Activated T-helper 1 cell treated with anti-CD3 and anti-CD28 coated beads, Interleukin-12 subunit alpha, Interleukin-12 subunit beta, Interleukin-2, Interleukin-4 antibody, amounts not matched to agents 30 ng/mL and 10 ng/mL and 1 ng/mL, durations not matched to agents 14 hours and 24 hours and 36 hours (primary cell): ENCODE measurements around the gene PPP2R2D. TPM values are rescaled to one million over a fixed set of nuclear protein-coding genes. Genes with fewer than 3 reads are reported as not detected.

Experiments used
- DNase-seq: peaks from one replicate; pipeline ENCODE4 v3.0.0; 2021; ENCODE audit warnings: low spot score
- H3K27ac Mint-ChIP-seq: one replicate; pipeline ENCODE4 v1.8.0; 2021; ENCODE audit warnings: mild to moderate bottlenecking, mixed read lengths
- H3K27me3 Mint-ChIP-seq: one replicate; pipeline ENCODE4 v1.8.0; 2022; ENCODE audit warnings: mild to moderate bottlenecking, moderate library complexity, mixed read lengths; ENCODE audit not compliant: insufficient read depth
- H3K36me3 Mint-ChIP-seq: one replicate; pipeline ENCODE4 v1.8.0; 2021; ENCODE audit warnings: low read depth, mixed read lengths
- H3K4me1 Mint-ChIP-seq: one replicate; pipeline ENCODE4 v1.8.0; 2021; ENCODE audit warnings: low read depth, mixed read lengths
- H3K4me3 Mint-ChIP-seq: one replicate; pipeline ENCODE4 v1.8.0; 2021; ENCODE audit warnings: mild to moderate bottlenecking, moderate library complexity, mixed read lengths
- H3K9me3 Mint-ChIP-seq: one replicate; pipeline ENCODE4 v1.8.0; 2021; ENCODE audit warnings: mixed read lengths
- intact Hi-C: fragments of 100-400 bp; cut with micrococcal nuclease; formaldehyde crosslinking; loops from one replicate; pipeline ENCODE4 v1.15.1; 2024
- total RNA-seq: library from RNA; stranded (reverse); gene quantifications from 2 replicates; pipeline ENCODE4 v1.2.3, GENCODE V29; 2022

The PPP2R2D gene
- total RNA-seq, 1 donor from 2014 or later, result 37.6 TPM

GRCh38 chr10:131898061-131898460, 2.7 kb upstream of the PPP2R2D start:
- Mint-ChIP-seq H3K9me3 (no peaks in the 10 kb centered on the region), H3K27me3 (peaks cover 22% of the 10 kb centered on the region), H3K27ac (no peak overlapping the region), H3K4me3 (no peak overlapping the region), H3K36me3 (no peaks in the 10 kb centered on the region), H3K4me1 (peaks cover 34% of the 10 kb centered on the region)
- DNase-seq, result no peak
- intact Hi-C loops, result no loop called here

- Mint-ChIP-seq H3K4me1 (peaks cover 39% of the 10 kb centered on the region), H3K27me3 (peaks cover 21% of the 10 kb centered on the region), H3K27ac (no peak overlapping the region), H3K36me3 (peaks cover 3% of the 10 kb centered on the region), H3K4me3 (peak overlapping the region; percentile 84), H3K9me3 (no peaks in the 10 kb centered on the region)
- no peak for DNase-seq
- intact Hi-C loops, result no loop called here
Measured at GRCh38 chr10:131898713-131899112, 2.1 kb upstream of the PPP2R2D start.

- peaks cover 42% of the 10 kb centered on the region for H3K4me1 Mint-ChIP-seq
- H3K27ac Mint-ChIP-seq, result peak overlapping the region; percentile 11
- peaks cover 18% of the 10 kb centered on the region for H3K27me3 Mint-ChIP-seq
- H3K9me3 Mint-ChIP-seq, result no peaks in the 10 kb centered on the region
- intact Hi-C loops, result no loop called here
- no peak for DNase-seq
- H3K36me3 Mint-ChIP-seq, result peaks cover 4% of the 10 kb centered on the region
- H3K4me3 Mint-ChIP-seq, result peak overlapping the region; percentile 84
Measured at GRCh38 chr10:131899116-131899690, 1.6 kb upstream of the PPP2R2D start.

GRCh38 chr10:131899695-131900349, 986 bp upstream of the PPP2R2D start:
- Mint-ChIP-seq H3K4me1 (peaks cover 48% of the 10 kb centered on the region), H3K27ac (peak overlapping the region; percentile 75), H3K9me3 (no peaks in the 10 kb centered on the region), H3K27me3 (peaks cover 18% of the 10 kb centered on the region), H3K4me3 (peak overlapping the region; percentile 84), H3K36me3 (peaks cover 5% of the 10 kb centered on the region)
- intact Hi-C loops, result loop anchor here (1.0 to 10.0 kb wide), 10 partner anchors 15 to 1495 kb away; partner anchors contain the start of genes ADAM8, INPP5A, LRRC27 and MTG1
- DNase-seq, result no peak

GRCh38 chr10:131901181-131901829, 497 bp downstream of the PPP2R2D start:
- peaks cover 18% of the 10 kb centered on the region for H3K27me3 Mint-ChIP-seq

GRCh38 chr10:131902211-131902610, 1.4 kb downstream of the PPP2R2D start:
- peaks cover 19% of the 10 kb centered on the region for H3K36me3 Mint-ChIP-seq
- no peak for DNase-seq
- H3K27me3 Mint-ChIP-seq, result peaks cover 18% of the 10 kb centered on the region
- peaks cover 58% of the 10 kb centered on the region for H3K4me1 Mint-ChIP-seq
- peak overlapping the region; percentile 83 for H3K27ac Mint-ChIP-seq
- H3K9me3 Mint-ChIP-seq, result no peaks in the 10 kb centered on the region
- intact Hi-C loops, result loop anchor here (5.0 to 10.0 kb wide), 4 partner anchors 255 to 1493 kb away; partner anchors contain the start of genes ADAM8, LRRC27 and MTG1
- peak overlapping the region; percentile 91 for H3K4me3 Mint-ChIP-seq

More at GRCh38 chr10:131901181-131901829, 497 bp downstream of the PPP2R2D start:
- H3K36me3 Mint-ChIP-seq, result peaks cover 17% of the 10 kb centered on the region
- H3K4me1 Mint-ChIP-seq, result peaks cover 62% of the 10 kb centered on the region
- intact Hi-C loops, result loop anchor here (1.0 to 10.0 kb wide), 9 partner anchors 13 to 1493 kb away; partner anchors contain the start of genes ADAM8, LRRC27, MTG1 and STK32C
- peak; percentile 52 for DNase-seq
- no peaks in the 10 kb centered on the region for H3K9me3 Mint-ChIP-seq
- H3K27ac Mint-ChIP-seq, result peak overlapping the region; percentile 83
- peak overlapping the region; percentile 91 for H3K4me3 Mint-ChIP-seq

- intact Hi-C loops, result loop anchor here (5.0 to 10.0 kb wide), 4 partner anchors 255 to 1492 kb away; partner anchors contain the start of genes ADAM8, LRRC27 and MTG1
- peaks cover 63% of the 10 kb centered on the region for H3K4me1 Mint-ChIP-seq
- DNase-seq, result no peak
- peak overlapping the region; percentile 83 for H3K27ac Mint-ChIP-seq
- peaks cover 19% of the 10 kb centered on the region for H3K36me3 Mint-ChIP-seq
- H3K9me3 Mint-ChIP-seq, result no peaks in the 10 kb centered on the region
- H3K27me3 Mint-ChIP-seq, result peaks cover 18% of the 10 kb centered on the region
- H3K4me3 Mint-ChIP-seq, result peak overlapping the region; percentile 91
Measured at GRCh38 chr10:131902691-131903090, 1.9 kb downstream of the PPP2R2D start.

GRCh38 chr10:131905267-131905571, 4.4 kb downstream of the PPP2R2D start:
- H3K27me3 Mint-ChIP-seq, result no peaks in the 10 kb centered on the region
- no peak for DNase-seq
- H3K4me3 Mint-ChIP-seq, result no peak overlapping the region
- H3K9me3 Mint-ChIP-seq, result no peaks in the 10 kb centered on the region
- no peak overlapping the region for H3K27ac Mint-ChIP-seq
- H3K4me1 Mint-ChIP-seq, result peaks cover 66% of the 10 kb centered on the region
- intact Hi-C loops, result loop anchor here (10.0 kb wide), 2 partner anchors 1370 to 1490 kb away; partner anchors contain the start of genes ADAM8 and MTG1
- peaks cover 30% of the 10 kb centered on the region for H3K36me3 Mint-ChIP-seq

- peaks cover 30% of the 10 kb centered on the region for H3K36me3 Mint-ChIP-seq
Measured at GRCh38 chr10:131905603-131906268, 4.9 kb downstream of the PPP2R2D start.

GRCh38 chr10:131906269-131906639, 5.4 kb downstream of the PPP2R2D start:
- intact Hi-C loops, result loop anchor here (10.0 kb wide), 2 partner anchors 1369 to 1489 kb away; partner anchors contain the start of genes ADAM8 and MTG1
- Mint-ChIP-seq H3K27ac (no peak overlapping the region), H3K27me3 (no peaks in the 10 kb centered on the region), H3K9me3 (no peaks in the 10 kb centered on the region), H3K4me1 (peaks cover 66% of the 10 kb centered on the region), H3K4me3 (peak overlapping the region; percentile 31), H3K36me3 (peaks cover 30% of the 10 kb centered on the region)
- no peak for DNase-seq

More at GRCh38 chr10:131905603-131906268, 4.9 kb downstream of the PPP2R2D start:
- no peaks in the 10 kb centered on the region for H3K27me3 Mint-ChIP-seq
- no peaks in the 10 kb centered on the region for H3K9me3 Mint-ChIP-seq
- no peak for DNase-seq
- intact Hi-C loops, result loop anchor here (10.0 kb wide), 2 partner anchors 1369 to 1489 kb away; partner anchors contain the start of genes ADAM8 and MTG1
- peak overlapping the region; percentile 13 for H3K27ac Mint-ChIP-seq
- H3K4me1 Mint-ChIP-seq, result peaks cover 66% of the 10 kb centered on the region
- H3K4me3 Mint-ChIP-seq, result no peak overlapping the region

- peaks cover 39% of the 10 kb centered on the region for H3K36me3 Mint-ChIP-seq
- H3K27me3 Mint-ChIP-seq, result no peaks in the 10 kb centered on the region
- peaks cover 55% of the 10 kb centered on the region for H3K4me1 Mint-ChIP-seq
- intact Hi-C loops, result loop anchor here (10.0 kb wide), 2 partner anchors 1367 to 1487 kb away; partner anchors contain the start of genes ADAM8 and MTG1
- H3K9me3 Mint-ChIP-seq, result no peaks in the 10 kb centered on the region
- H3K27ac Mint-ChIP-seq, result no peak overlapping the region
- no peak for DNase-seq
- H3K4me3 Mint-ChIP-seq, result no peak overlapping the region
Measured at GRCh38 chr10:131907679-131908078, 6.9 kb downstream of the PPP2R2D start.

- intact Hi-C loops, result loop anchor here (10.0 kb wide), 2 partner anchors 1367 to 1487 kb away; partner anchors contain the start of genes ADAM8 and MTG1
- Mint-ChIP-seq H3K27ac (no peak overlapping the region), H3K36me3 (peaks cover 41% of the 10 kb centered on the region), H3K9me3 (no peaks in the 10 kb centered on the region), H3K4me3 (no peak overlapping the region), H3K4me1 (peaks cover 56% of the 10 kb centered on the region), H3K27me3 (no peaks in the 10 kb centered on the region)
- no peak for DNase-seq
Measured at GRCh38 chr10:131908151-131908550, 7.3 kb downstream of the PPP2R2D start.
